MCF 10A (cell line): Measurements from ENCODE around the gene GLS. TPM values are rescaled to one million over a fixed set of nuclear protein-coding genes. Genes with fewer than 3 reads are reported as not detected.

Source experiments
- BruUV-seq: library from RNA; stranded (reverse); fragments of 400-500 nt; replicated peaks from 2 replicates; lab custom pipeline; 2021; lab: Mats Ljungman, UMichigan
- CTCF ChIA-PET: fragments of 300-600 bp; sonication (Branson Sonifier 250); formaldehyde crosslinking; extraction: SDS; loops from one replicate; lab custom pipeline; 2021; ENCODE audit warnings: antibody characterized with exemption, inconsistent platforms; lab: Yijun Ruan, JAX
- POLR2A ChIA-PET: fragments of 300-600, 350-650 bp; sonication (Branson Sonifier 250); formaldehyde crosslinking; extraction: SDS; loops from one replicate; lab custom pipeline; 2020; ENCODE audit warnings: antibody characterized with exemption, inconsistent platforms; lab: Yijun Ruan, JAX
- DNase-seq: peaks from one replicate; pipeline ENCODE4 v3.0.0-alpha.2; 2018; ENCODE audit not compliant: unreplicated experiment
- H3K27ac Mint-ChIP-seq: one replicate; pipeline ENCODE4 v1.8.0; 2022; ENCODE audit warnings: mild to moderate bottlenecking, low read depth, mixed read lengths; ENCODE audit not compliant: unreplicated experiment
- H3K27me3 Mint-ChIP-seq: one replicate; pipeline ENCODE4 v1.8.0; 2022; ENCODE audit warnings: mixed read lengths; ENCODE audit not compliant: insufficient read depth, unreplicated experiment
- H3K36me3 Mint-ChIP-seq: one replicate; pipeline ENCODE4 v1.8.0; 2022; ENCODE audit warnings: mild to moderate bottlenecking, moderate library complexity, mixed read lengths; ENCODE audit not compliant: insufficient read depth, unreplicated experiment
- H3K4me1 Mint-ChIP-seq: one replicate; pipeline ENCODE4 v1.8.0; 2022; ENCODE audit warnings: mixed read lengths; ENCODE audit not compliant: insufficient read depth, unreplicated experiment
- H3K4me3 Mint-ChIP-seq: one replicate; pipeline ENCODE4 v1.8.0; 2022; ENCODE audit warnings: mild to moderate bottlenecking, moderate library complexity, mixed read lengths; ENCODE audit not compliant: unreplicated experiment
- H3K9me3 Mint-ChIP-seq: one replicate; pipeline ENCODE4 v1.8.0; 2022; ENCODE audit warnings: mixed read lengths; ENCODE audit not compliant: unreplicated experiment
- intact Hi-C: fragments of 100-400 bp; cut with micrococcal nuclease; formaldehyde crosslinking; loops from 2 replicates; pipeline ENCODE4 v1.14.1; 2022
- total RNA-seq: library from RNA; stranded (reverse); gene quantifications from 2 replicates; pipeline ENCODE4 v1.2.3, GENCODE V29; 2022
- TF ChIP-seq, protein P1 (sequence below): fragments of 200-600 bp; IDR thresholded peaks from one replicate; pipeline ENCODE4 v1.8.0; 2022; ENCODE audit warnings: antibody characterized with exemption, mild to moderate bottlenecking; ENCODE audit not compliant: unreplicated experiment

The GLS gene
- total RNA-seq, 1 experiment from 2014 or later, result 121 TPM

DNA sequence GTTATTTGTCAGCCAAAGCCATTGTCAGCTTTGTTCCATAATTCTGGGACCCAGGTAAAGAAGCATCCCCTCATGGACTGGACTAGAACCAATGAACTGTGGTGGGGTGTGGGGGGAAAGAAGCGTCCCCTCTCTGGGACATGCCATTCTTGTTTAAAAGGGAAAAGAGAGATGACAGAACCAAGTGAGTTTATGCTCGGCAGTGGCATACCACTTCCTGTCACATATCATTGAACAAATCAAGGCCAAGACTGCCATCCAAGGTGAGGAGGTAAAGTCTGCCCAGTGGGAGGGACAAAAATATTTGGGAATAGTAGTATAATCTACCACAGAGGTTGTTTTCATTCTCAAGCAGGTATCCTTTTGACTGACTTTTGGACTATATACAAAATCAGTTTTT, 4.7 kb upstream of the GLS start:
- Mint-ChIP-seq H3K27me3 (no peaks in the 10 kb centered on the region), H3K4me3 (no peak overlapping the region), H3K36me3 (peaks cover 4% of the 10 kb centered on the region), H3K9me3 (no peaks in the 10 kb centered on the region), H3K4me1 (no peaks in the 10 kb centered on the region), H3K27ac (no peak overlapping the region)
- no TSS peak for BruUV-seq
- intact Hi-C loops, result no loop called here
- no peak for DNase-seq
- ChIA-PET CTCF (interaction anchor here (0.8 to 1.2 kb wide), 5 partner anchors 9 to 41 kb away, joined by 3 to 4 read pairs (median 3); no protein-coding TSS in a partner anchor), POLR2A (interaction anchor here (1.5 kb wide), 1 partner anchor 10 kb away, joined by 6 read pairs; no protein-coding TSS in a partner anchor)
- TF ChIP-seq, protein P1, sequence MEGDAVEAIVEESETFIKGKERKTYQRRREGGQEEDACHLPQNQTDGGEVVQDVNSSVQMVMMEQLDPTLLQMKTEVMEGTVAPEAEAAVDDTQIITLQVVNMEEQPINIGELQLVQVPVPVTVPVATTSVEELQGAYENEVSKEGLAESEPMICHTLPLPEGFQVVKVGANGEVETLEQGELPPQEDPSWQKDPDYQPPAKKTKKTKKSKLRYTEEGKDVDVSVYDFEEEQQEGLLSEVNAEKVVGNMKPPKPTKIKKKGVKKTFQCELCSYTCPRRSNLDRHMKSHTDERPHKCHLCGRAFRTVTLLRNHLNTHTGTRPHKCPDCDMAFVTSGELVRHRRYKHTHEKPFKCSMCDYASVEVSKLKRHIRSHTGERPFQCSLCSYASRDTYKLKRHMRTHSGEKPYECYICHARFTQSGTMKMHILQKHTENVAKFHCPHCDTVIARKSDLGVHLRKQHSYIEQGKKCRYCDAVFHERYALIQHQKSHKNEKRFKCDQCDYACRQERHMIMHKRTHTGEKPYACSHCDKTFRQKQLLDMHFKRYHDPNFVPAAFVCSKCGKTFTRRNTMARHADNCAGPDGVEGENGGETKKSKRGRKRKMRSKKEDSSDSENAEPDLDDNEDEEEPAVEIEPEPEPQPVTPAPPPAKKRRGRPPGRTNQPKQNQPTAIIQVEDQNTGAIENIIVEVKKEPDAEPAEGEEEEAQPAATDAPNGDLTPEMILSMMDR, result no peak

DNA sequence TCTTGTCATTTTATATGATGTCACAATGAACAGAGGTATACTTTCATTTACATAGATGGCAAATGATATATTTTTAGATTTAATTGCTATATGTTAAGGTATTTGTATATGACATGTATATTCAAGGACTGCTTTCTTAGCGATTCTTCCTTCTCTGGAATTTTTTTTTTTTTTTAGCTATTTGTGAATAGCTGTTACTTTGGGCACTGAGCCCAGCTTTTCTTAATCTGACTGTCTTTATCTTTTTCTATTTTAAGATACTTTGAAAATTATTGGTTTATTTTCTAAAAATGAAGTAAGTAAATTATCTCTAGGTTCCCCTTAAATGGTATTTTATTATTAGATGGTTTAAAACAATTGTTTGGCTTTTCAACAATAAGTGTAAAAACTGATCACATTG, 4.0 kb upstream of the GLS start:
- H3K27ac Mint-ChIP-seq, result no peak overlapping the region
- TF ChIP-seq, protein P1, result no peak
- H3K36me3 Mint-ChIP-seq, result peaks cover 4% of the 10 kb centered on the region
- ChIA-PET POLR2A (interaction anchor here (0.6 kb wide), 2 partner anchors 37 to 792 kb away, joined by 3 read pairs; no protein-coding TSS in a partner anchor), CTCF (interaction anchor here (0.8 kb wide), 1 partner anchor 26 kb away, joined by 3 read pairs; no protein-coding TSS in a partner anchor)
- no peaks in the 10 kb centered on the region for H3K4me1 Mint-ChIP-seq
- intact Hi-C loops, result no loop called here
- H3K4me3 Mint-ChIP-seq, result no peak overlapping the region
- no peaks in the 10 kb centered on the region for H3K9me3 Mint-ChIP-seq
- H3K27me3 Mint-ChIP-seq, result no peaks in the 10 kb centered on the region
- no peak for DNase-seq
- BruUV-seq, result no TSS peak

DNA sequence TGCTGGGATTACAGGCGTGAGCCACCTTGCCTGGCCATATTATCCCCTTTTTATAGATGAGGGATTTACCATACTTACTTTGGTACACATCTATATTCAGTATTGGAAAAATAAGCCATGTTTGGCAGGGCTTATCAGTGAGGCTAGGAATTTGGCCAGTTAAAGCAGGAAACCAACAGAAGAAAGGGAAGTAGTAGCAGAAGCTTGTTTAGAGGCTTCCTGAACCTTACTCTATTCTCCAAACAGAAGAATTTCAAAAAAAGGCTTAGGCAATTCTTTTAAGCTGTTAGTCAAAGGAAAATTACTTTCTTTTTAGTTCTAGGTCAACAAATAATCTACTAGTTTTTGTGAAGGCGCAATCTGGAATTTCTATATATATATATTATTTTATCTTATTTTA, 3.2 kb upstream of the GLS start:
- Mint-ChIP-seq H3K9me3 (no peaks in the 10 kb centered on the region), H3K27me3 (no peaks in the 10 kb centered on the region), H3K4me1 (no peaks in the 10 kb centered on the region), H3K27ac (no peak overlapping the region), H3K36me3 (peaks cover 10% of the 10 kb centered on the region), H3K4me3 (no peak overlapping the region)
- no TSS peak for BruUV-seq
- POLR2A ChIA-PET, result interaction anchor here (0.6 to 1.5 kb wide), 4 partner anchors 20 to 791 kb away, joined by 3 read pairs; no protein-coding TSS in a partner anchor
- CTCF ChIA-PET, result interaction anchor here (0.6 to 1.0 kb wide), 5 partner anchors 27 to 1827 kb away, joined by 3 to 5 read pairs (median 3); no protein-coding TSS in a partner anchor
- intact Hi-C loops, result no loop called here
- DNase-seq, result no peak
- TF ChIP-seq, protein P1, result no peak

DNA sequence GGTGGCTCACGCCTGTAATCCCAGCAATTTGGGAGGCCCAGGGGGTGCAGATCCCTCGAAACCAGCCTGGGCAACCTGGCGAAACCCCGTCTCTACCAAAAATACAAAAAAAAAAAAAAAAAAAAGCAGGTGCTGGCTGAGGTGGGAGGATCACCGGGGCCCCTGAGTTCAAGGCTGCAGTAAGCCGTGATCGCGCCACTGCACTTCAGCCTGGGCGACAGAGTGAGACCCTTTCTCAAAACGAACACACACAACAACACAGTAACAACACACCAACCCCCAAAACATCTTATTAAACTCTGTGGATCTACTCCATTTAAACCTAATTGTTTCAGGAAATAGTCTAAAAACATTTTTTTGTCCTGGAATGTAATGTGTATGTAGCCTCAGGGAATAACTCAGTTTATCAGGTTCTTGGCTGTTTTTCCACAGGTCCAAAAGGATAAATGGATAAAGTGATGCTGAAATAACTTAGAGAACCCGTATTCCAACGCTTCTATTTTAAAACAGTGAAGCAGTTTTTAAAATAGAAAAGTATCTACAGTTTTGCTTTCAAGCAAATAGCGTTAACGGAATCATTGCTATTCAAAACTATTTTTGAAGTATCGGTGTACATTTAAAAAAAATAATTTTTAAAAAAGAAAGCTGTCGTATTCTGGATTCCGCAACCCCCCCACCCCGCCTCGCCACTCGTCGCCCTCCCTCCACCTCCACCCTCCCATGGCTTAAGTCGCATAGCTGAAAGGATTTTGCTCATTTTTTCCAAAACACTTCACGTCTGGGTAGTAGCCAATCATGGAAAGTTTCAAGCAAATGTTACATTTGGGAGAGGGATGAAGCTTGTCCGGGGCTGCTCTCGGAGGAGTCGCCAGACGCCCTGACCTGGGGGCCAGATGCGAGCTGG, 895 bp upstream of the GLS start:
- Mint-ChIP-seq H3K4me3 (peak overlapping the region; percentile 89), H3K36me3 (peaks cover 10% of the 10 kb centered on the region), H3K27ac (peak overlapping the region; percentile 82), H3K27me3 (no peaks in the 10 kb centered on the region), H3K4me1 (peaks cover 11% of the 10 kb centered on the region), H3K9me3 (no peaks in the 10 kb centered on the region)
- TF ChIP-seq, protein P1, result no peak
- ChIA-PET CTCF (interaction anchor here (1.0 to 2.3 kb wide), 3 partner anchors 9 to 29 kb away, joined by 3 to 7 read pairs (median 4); no protein-coding TSS in a partner anchor), POLR2A (interaction anchor here (0.7 to 4.2 kb wide), 23 partner anchors 9 to 967 kb away, joined by 3 to 44 read pairs (median 4); partner anchors contain the start of gene CAVIN2)
- intact Hi-C loops, result loop anchor here (5.0 kb wide), 1 partner anchor 133 kb away; the partner anchor contains the start of gene STAT1
- no peak for DNase-seq
- BruUV-seq, result TSS peak; percentile 13
